NCI-H82 treated with DMSO at 0.1 percent for 48 hours (cell line): ENCODE results near the gene PLGRKT.
"Not testable (repeated sequence)": the region's sequence is repeated elsewhere in the genome, so short reads cannot be mapped to it uniquely, and the experiment has no call there.

Source experiments
- DNase-seq: peaks from one replicate; lab custom pipeline; 2025; ENCODE audit not compliant: unreplicated experiment; lab: John Stamatoyannopoulos, UW

Gene PLGRKT

DNA sequence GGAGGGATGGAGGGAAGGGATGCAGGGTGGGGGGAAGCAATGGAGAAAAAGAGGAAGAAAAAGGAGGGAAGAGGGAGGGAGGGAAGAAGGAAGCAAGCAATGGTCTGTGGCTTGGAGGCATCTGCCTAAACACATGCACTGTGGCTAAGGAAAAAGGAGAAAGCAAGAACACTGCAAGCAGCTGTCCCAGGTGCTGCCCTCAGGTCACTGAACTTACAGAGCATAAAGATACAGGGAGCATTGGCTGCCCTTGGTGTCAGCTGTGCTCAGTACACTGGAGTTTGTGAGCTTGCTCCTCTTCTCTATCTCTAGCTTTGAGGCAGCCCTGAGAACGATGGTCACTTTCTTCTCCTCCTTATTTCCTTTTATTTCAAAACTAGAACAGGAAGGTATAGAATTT lies 116.1 kb downstream of the PLGRKT start:
- not testable (repeated sequence) for DNase-seq

DNA sequence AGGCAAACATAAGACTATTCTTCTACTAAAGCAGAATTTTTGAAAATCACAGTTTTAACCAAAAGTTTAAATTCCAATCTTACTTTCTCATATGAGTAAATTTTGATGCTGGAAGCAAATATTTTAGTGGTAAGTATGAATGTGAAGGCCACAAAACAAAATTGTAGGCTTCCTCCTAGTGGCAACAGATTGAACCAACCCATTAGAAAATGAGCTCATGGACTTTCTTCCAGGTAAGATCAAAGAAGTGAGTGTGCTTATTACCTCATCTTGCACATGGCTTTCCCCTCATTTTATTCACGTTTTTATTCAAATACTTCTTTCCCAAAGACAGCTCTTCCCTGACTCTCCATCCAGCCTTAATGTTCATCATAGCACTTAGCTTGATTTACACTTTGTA lies 116.7 kb downstream of the PLGRKT start:
- no peak for DNase-seq

DNA sequence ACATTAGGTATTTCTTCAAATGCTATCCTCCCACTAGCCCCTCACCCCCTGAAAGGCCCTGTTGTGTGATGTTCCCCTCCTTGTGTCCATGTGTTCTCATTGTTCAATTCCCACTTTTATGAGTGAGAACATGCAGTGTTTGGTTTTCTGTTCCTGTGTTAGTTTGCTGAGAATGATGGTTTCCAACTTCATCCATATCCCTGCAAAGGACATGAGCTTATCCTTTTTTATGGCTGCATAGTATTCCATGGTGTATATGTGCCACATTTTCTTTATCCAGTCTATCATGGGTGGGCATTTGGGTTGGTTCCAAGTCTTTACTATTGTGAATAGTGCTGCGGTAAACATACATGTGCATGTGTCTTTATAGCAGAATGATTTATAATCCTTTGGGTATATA lies 121.3 kb downstream of the PLGRKT start:
- DNase-seq: not testable (repeated sequence)

DNA sequence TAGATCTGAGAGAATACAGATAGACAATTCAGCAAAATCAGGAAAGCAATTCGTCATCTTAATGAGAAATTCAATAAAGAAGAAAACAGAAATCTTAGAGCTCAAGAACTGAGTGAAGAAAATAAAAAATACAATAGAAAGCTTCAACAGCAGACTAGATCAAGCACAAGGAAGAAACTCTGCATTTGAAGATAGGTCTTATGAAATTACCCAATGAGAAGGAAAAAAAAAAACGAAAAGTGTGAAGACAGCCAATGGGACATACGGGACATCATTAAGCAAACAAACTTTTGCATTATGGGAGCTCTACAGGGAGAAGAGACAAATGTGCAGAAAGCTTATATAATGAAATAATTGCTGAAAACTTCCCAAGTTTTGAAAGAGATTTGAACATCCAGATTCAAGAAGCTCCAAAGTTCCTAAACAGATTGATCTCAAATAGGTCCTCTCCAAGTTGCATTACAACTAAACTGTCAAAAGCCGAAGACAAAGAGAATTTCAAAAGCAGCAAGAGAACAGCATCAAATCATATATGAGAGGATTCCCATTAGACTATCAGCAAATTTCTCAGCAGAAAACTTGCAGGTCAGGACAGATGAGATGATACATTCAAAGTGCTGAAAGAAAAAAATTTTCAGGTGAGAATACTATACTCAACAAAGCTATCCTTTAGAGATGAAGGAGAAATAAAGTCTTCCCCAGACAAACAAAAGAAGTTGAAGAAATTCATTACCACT lies 122.4 kb downstream of the PLGRKT start:
- DNase-seq: no peak

DNA sequence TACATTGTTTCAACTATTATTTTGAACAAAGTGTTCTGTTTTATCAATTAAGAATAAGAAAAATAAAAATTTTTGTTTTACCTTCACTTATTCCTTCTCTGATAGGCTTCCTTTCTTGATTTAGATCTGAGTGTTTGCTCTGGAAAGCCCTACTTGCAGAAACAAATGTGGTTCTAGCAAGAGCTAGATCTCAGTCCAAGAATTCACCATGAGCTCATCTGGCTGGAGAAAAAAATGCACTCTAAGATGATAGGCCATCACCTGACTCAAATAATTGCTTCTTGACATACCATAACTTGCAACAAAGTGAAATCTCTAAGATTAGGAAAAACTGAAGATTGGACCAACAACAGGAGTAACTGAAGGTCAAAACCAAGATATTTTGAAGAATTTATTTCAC lies 126.9 kb downstream of the PLGRKT start:
- no peak for DNase-seq
